IgD-negative memory B cell (primary cell): ENCODE measurements around the gene TNFRSF6B. TPM values are rescaled to one million over a fixed set of nuclear protein-coding genes. Genes with fewer than 3 reads are reported as not detected.

ENCODE experiments used
- H3K27ac Mint-ChIP-seq, 3 donors: one replicate each; pipeline ENCODE4 v1.8.0; 2020 to 2022; ENCODE audit warnings: mild to moderate bottlenecking in 3 of 3, mixed read lengths in 3 of 3, moderate library complexity in 1 of 3
- H3K27me3 Mint-ChIP-seq: one replicate; pipeline ENCODE4 v1.8.0; 2021; ENCODE audit warnings: mixed read lengths
- H3K36me3 Mint-ChIP-seq: one replicate; pipeline ENCODE4 v1.8.0; 2020; ENCODE audit warnings: mild to moderate bottlenecking, mixed read lengths
- H3K4me1 Mint-ChIP-seq, 3 donors: one replicate each; pipeline ENCODE4 v1.8.0; 2020 to 2022; ENCODE audit warnings: mixed read lengths in 3 of 3, mild to moderate bottlenecking in 1 of 3
- H3K4me3 Mint-ChIP-seq, 4 donors: one replicate each; pipeline ENCODE4 v1.8.0; 2020 to 2022; ENCODE audit warnings: mild to moderate bottlenecking in 4 of 4, mixed read lengths in 4 of 4, moderate library complexity in 3 of 4
- H3K9me3 Mint-ChIP-seq, 3 donors: one replicate each; pipeline ENCODE4 v1.8.0; 2020 to 2021; ENCODE audit warnings: mixed read lengths in 3 of 3, mild to moderate bottlenecking in 1 of 3
- polyA plus RNA-seq: library from polyadenylated mRNA; unstranded; fragments of 300-500 nt; fragmentation: Illumina TruSeq; gene quantifications from one replicate; pipeline ENCODE4 v1.2.3, GENCODE V29; 2021

The TNFRSF6B gene
- polyA plus RNA-seq, 1 donor from 2014 or later: not detected

DNA sequence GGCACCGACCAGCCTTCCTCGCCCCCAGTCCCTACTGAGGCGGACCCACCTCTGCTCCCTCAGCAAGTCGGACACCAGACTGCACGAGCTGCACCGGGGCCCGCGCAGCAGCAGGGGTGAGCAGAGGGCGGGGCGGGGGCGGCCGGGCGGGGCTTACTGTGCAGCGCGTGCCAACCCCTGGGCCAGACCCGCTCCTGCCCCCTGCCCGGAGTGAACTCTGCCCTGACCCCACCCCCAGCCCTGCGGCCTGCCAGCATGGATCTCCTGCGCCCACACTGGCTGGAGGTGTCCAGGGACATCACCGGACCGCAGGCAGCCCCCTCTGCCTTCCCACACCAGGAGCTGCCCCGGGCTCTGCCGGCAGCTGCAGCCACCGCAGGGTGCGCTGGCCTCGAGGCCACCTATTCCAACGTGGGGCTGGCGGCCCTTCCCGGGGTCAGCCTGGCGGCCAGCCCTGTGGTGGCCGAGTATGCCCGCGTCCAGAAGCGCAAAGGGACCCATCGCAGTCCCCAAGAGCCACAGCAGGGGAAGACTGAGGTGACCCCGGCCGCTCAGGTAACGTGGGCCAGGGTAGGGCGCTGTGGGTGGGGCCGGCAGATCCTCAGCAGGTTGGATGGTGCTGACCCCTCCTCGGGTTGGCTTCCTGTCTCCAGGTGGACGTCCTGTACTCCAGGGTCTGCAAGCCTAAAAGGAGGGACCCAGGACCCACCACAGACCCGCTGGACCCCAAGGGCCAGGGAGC is 41.7 kb downstream of the TNFRSF6B start:
- Mint-ChIP-seq H3K27ac (no peak overlapping the region), H3K4me1 (peaks cover 9% of the 10 kb centered on the region in 3 donors), H3K36me3 (no peaks in the 10 kb centered on the region)

DNA sequence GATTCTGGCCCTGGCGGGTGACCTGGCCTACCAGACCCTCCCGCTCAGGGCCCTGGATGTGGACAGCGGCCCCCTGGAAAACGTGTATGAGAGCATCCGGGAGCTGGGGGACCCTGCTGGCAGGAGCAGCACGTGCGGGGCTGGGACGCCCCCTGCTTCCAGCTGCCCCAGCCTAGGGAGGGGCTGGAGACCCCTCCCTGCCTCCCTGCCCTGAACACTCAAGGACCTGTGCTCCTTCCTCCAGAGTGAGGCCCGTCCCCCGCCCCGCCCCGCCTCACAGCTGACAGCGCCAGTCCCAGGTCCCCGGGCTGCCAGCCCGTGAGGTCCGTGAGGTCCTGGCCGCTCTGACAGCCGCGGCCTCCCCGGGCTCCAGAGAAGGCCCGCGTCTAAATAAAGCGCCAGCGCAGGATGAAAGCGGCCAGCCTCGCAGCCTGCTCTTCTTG is 42.3 kb downstream of the TNFRSF6B start:
- peak overlapping the region in 3 of 4 donors; percentile 17 to 86 (median 62) for H3K4me3 Mint-ChIP-seq
- no peaks in the 10 kb centered on the region for H3K27me3 Mint-ChIP-seq
- H3K9me3 Mint-ChIP-seq: no peaks in the 10 kb centered on the region
- H3K4me1 Mint-ChIP-seq: peaks cover 9% of the 10 kb centered on the region in 3 donors
- no peaks in the 10 kb centered on the region for H3K36me3 Mint-ChIP-seq
- H3K27ac Mint-ChIP-seq: no peak overlapping the region

More for the DNA sequence above, 41.7 kb downstream of the TNFRSF6B start:
- Mint-ChIP-seq H3K9me3 (no peaks in the 10 kb centered on the region), H3K27me3 (no peaks in the 10 kb centered on the region), H3K4me3 (peak overlapping the region in 3 of 4 donors; percentile 62 to 92 (median 86))

DNA sequence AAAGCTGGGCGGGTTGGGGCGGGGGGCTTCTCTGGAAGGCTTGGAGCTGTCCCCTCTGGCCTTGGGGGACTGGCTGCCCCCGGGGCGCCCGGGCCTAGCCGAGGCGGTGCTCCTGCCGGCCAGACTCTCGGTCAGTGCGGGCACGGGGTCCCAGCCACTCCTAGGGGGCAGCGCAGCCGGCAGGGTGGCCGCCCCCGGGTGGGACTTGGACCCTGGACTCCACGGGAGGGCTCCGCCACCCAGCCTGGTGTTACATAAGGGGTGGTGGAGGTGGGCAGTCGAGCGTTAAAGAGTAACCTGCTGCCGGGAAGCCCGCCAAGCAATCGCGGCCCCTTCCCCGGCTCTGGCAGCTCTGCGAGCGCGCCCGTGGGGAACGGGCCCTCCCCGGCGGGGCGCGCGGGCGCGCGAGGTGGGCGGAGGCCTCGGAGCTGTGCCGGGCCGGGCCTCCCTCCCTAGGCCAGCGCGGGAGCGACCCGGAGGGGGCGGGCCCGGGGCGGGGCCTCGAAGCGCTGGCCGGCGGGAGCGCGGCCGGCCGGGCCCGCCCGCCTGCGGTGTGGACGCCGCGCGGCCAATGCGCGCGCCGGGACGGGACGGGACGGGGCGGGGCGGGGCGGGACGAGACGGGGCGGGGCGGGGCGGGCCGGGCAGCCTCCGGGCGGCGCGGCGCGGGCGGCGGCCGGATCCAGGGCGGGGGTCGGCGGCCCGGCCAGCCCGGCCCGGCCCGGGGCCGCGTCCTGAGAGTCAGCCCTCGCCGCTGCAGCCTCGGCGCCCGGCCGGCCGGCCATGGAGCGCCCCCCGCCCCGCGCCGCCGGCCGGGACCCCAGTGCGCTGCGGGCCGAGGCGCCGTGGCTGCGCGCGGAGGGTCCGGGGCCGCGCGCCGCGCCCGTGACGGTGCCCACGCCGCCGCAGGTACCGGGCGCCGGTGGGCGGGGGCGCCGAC is 42.9 kb downstream of the TNFRSF6B start, which contains the start of gene SLC2A4RG:
Gene SLC2A4RG (plus strand): TSS at position 647 of the 940 bp plus-strand sequence. CDS start 137 bp downstream, at position 784.
- Mint-ChIP-seq H3K4me1 (peaks cover 5 to 9% (median 7%) of the 10 kb centered on the region in 3 donors), H3K27me3 (no peaks in the 10 kb centered on the region), H3K9me3 (no peaks in the 10 kb centered on the region), H3K4me3 (peak within 1 kb of the TSS in 3 of 4 donors; percentile 64 to 86 (median 66)), H3K36me3 (no peaks in the 10 kb centered on the region), H3K27ac (no peak within 1 kb of the TSS)

DNA sequence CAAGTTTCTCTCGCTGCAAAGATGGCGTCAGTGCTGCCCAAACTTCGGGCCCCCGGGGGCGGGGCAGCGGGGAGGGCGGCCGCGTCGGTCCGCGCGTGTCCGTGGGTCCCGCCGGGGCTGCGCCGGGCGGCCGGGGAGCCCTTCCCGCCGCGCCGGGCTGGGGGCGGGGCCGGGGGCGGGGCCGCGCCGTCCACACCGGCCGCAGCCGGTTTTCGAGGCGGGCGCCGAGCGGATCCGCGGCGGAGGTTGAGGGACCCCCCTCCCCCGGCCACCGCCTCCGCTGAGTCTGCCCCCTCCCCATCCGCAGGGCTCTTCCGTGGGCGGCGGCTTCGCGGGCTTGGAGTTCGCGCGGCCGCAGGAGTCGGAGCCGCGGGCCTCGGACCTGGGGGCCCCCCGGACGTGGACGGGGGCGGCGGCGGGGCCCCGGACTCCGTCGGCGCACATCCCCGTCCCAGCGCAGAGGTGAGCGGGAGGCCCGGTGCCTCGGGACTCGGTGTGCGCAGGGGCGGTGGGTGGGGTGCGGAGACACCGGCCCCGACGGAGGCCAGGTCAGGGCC is 43.7 kb downstream of the TNFRSF6B start:
- no peaks in the 10 kb centered on the region for H3K27me3 Mint-ChIP-seq
- no peaks in the 10 kb centered on the region for H3K9me3 Mint-ChIP-seq
- H3K4me1 Mint-ChIP-seq: peaks cover 5 to 9% (median 7%) of the 10 kb centered on the region in 3 donors
- no peaks in the 10 kb centered on the region for H3K36me3 Mint-ChIP-seq
- peak overlapping the region in 3 of 4 donors; percentile 12 to 66 (median 64) for H3K4me3 Mint-ChIP-seq
- H3K27ac Mint-ChIP-seq: no peak overlapping the region

DNA sequence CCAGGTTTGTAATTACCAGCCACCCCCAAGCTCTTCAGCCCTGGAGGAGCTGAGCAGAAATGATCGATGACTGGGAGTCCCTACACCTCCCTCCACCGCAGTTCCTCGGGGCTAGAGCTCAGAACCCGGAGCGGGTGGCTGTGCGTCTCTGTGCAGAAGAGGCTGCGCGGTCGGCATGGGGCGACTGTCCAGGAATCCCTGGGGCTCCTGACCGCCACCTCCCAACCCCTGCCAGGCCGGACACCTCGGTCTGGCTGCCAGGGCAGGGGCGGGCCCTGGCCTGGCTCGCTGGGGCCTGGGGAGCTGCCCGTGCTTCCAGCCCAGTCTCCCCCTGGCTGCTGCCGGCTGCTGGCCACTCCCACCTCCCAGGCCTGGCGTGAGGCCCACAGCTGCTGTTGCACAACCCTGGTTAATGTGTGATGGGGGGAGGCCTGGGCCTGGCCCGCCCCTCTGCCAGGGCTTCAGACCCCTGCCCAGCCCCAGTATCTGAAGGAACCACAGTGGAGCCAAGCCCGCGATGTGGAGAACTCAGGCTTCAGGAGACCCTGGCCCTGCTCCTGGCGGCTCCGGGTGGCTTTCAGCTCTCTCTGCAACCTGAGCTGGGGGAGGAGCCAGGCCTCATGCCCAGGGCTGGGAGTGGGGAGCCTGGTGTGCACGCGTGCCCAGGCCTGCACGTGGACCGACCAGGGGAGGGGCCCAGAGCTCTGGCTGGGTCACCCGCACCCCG is 44.3 kb downstream of the TNFRSF6B start:
- Mint-ChIP-seq H3K27me3 (no peaks in the 10 kb centered on the region), H3K4me3 (peak overlapping the region in 3 of 4 donors; percentile 51 to 66 (median 64)), H3K9me3 (no peaks in the 10 kb centered on the region), H3K27ac (peak overlapping the region in 1 of 3 donors; percentile 35), H3K4me1 (peaks cover 5 to 9% (median 7%) of the 10 kb centered on the region in 3 donors), H3K36me3 (no peaks in the 10 kb centered on the region)

DNA sequence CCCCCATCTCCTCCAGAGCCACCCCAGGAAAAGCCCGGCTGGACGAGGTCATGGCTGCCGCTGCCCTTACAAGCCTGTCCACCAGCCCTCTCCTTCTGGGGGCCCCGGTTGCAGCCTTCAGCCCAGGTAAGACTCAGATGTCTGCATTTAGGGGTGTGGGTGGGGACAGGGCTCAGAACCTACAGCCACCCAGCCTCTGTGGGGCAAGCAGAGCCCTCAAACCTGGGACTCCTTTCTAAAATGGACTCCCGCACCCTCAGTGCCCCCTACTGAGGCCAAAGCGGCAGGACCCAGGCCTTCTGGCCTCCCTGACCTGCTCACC is 44.9 kb downstream of the TNFRSF6B start:
- Mint-ChIP-seq H3K4me3 (peak overlapping the region in 3 of 4 donors; percentile 46 to 78 (median 66)), H3K27me3 (no peaks in the 10 kb centered on the region), H3K27ac (peak overlapping the region in 1 of 3 donors; percentile 35), H3K36me3 (no peaks in the 10 kb centered on the region), H3K4me1 (peaks cover 1 to 4% (median 1%) of the 10 kb centered on the region in 3 donors), H3K9me3 (no peaks in the 10 kb centered on the region)

DNA sequence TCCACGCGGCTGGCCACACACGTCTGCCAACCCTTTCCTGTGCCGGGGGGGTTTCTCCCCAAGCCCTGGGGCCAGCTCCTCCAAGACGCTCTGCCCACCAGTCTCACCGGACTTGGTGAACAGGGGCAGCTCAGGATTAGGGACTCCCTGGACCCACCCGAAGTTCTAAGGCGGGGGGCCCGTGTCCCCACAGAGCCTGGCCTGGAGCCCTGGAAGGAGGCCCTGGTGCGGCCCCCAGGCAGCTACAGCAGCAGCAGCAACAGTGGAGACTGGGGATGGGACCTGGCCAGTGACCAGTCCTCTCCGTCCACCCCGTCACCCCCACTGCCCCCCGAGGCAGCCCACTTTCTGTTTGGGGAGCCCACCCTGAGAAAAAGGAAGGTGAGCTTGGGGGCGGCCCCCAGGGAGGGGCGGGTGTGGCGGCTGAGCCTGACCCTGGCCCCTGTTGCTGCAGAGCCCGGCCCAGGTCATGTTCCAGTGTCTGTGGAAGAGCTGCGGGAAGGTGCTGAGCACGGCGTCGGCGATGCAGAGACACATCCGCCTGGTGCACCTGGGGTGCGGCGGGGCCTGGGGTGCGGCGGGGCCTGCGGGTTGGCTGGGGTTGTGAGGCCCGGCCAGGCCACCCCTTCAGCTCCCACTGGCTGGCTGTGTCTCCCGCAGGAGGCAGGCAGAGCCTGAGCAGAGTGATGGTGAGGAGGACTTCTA is 45.4 kb downstream of the TNFRSF6B start:
- Mint-ChIP-seq H3K36me3 (no peaks in the 10 kb centered on the region), H3K27ac (peak overlapping the region in 1 of 3 donors; percentile 35), H3K9me3 (no peaks in the 10 kb centered on the region), H3K27me3 (no peaks in the 10 kb centered on the region), H3K4me3 (peak overlapping the region in 2 of 4 donors; percentile 46 to 66), H3K4me1 (no peaks in the 10 kb centered on the region)

DNA sequence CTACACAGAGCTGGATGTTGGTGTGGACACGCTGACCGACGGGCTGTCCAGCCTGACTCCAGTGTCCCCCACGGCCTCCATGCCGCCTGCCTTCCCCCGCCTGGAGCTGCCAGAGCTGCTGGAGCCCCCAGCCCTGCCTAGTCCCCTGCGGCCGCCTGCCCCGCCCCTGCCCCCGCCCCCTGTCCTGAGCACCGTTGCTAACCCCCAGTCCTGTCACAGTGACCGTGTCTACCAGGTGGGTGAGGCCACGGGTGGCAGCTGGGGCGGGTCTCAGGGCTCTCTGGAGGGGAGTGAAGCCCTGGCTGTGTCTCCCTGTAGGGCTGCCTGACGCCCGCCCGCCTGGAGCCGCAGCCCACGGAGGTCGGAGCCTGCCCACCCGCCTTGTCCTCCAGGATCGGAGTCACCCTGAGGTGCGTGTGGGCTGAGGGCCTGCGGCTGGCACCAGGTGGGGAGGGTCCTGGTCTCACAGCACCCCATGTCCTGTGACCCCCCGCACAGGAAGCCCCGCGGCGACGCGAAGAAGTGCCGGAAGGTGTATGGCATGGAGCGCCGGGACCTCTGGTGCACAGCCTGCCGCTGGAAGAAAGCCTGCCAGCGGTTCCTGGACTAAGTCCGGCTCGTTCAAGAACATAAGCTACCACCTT is 46.1 kb downstream of the TNFRSF6B start:
- Mint-ChIP-seq H3K9me3 (no peaks in the 10 kb centered on the region), H3K36me3 (no peaks in the 10 kb centered on the region)

DNA sequence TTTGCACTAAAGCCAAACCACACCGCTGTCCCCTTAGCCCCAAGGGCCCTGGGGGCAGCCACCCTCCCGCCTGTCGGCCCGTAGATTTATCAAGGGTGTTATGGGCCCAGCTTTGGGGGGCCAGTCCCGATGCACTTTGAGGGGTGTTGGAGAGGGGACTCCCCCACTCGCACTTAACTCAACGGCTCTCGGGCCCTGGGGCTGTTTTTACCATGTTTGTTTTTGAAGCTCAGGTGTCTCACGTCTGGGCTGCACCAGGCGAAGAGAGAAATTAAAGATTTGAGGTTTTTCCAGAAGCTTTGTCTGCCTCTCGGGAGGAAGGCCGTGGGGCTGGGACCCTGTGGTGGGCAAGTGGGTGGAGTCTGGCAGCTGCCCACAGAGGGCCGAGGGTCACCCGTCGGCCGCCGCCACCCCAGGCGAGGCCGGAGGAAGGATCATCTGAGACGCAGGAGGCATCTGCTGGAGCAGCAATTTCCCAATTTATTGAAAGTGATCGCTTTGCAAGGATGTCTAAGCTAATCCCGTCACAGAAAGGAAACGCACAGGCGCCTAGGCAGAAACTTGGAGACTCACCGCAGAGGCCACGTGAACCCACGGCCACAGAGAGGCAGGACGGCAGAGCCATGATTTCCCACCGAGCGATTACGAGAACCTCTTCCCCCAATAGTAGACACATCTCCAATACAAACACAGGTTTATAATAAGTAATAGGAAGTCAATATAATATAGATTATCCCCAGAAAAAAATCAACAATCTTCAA is 46.9 kb downstream of the TNFRSF6B start:
- Mint-ChIP-seq H3K4me3 (peak overlapping the region in 2 of 4 donors; percentile 27 to 55), H3K9me3 (no peaks in the 10 kb centered on the region), H3K27me3 (no peaks in the 10 kb centered on the region), H3K4me1 (no peaks in the 10 kb centered on the region), H3K27ac (no peak overlapping the region), H3K36me3 (no peaks in the 10 kb centered on the region)

More for the DNA sequence above, 46.1 kb downstream of the TNFRSF6B start:
- Mint-ChIP-seq H3K27ac (no peak overlapping the region), H3K4me3 (no peak overlapping the region), H3K27me3 (no peaks in the 10 kb centered on the region), H3K4me1 (no peaks in the 10 kb centered on the region)

DNA sequence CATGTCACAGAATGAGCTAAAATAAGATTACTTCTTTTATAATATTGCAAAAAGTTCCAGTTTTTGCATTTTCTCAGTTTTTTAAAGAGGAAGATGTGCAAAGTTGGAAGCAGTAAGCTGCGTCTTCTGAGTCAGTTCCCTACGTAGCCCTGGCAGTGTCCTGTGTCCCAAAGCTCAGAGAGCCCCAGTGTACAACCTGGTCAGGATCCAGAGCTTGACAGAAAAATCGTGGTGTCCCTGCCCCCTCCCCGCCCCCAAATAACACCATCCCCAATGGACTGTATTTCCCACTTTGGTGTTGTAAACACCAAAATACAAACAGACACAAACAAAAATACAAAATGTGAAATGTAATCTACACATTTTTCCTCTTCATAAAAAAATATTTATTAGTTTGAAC is 47.7 kb downstream of the TNFRSF6B start:
- H3K9me3 Mint-ChIP-seq: no peaks in the 10 kb centered on the region
- peak overlapping the region in 1 of 4 donors; percentile 55 for H3K4me3 Mint-ChIP-seq
- no peaks in the 10 kb centered on the region for H3K4me1 Mint-ChIP-seq
- H3K27me3 Mint-ChIP-seq: no peaks in the 10 kb centered on the region
- no peaks in the 10 kb centered on the region for H3K36me3 Mint-ChIP-seq
- H3K27ac Mint-ChIP-seq: no peak overlapping the region

DNA sequence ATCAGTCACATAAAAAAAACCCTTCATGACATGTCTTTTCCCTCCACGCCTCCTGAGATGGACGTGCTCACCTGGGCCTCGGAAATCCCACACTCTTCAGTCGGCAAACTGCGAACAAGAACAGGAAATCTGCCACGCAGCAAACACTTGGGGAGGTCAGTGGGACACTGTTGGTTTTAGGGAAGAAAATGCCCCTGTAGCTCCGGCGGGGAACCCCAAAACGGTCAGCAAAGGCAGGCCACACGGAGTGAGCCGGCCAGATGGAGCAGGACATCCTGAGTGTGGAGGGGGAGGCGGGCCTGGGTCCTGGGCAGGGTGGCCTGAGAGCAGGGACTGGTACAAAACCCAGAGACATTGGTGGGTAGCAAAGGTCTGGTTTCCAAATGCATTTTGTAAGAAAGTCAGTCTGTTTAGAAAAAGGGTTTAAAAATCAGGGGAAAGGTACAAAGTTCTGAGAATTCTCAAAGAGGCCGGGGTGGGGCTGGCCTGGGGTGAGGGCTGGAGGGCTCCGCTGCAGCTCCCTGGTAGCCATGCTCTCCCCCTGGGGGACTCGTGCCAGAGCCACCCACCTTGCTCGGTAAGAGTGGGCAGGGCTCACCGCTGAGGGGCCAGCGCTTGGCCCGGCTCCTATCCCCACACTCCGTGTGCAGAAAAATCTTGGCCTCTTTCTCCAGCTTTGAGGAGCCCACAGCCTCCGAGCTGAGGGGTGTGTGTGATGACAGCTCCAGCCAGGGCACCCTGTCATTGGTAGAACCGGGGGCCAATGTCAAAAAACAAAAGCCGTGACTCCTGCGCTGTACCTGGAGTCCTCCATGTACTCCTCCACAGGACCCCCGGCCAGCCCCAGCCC is 48.3 kb downstream of the TNFRSF6B start:
- Mint-ChIP-seq H3K4me1 (no peaks in the 10 kb centered on the region), H3K36me3 (no peaks in the 10 kb centered on the region), H3K4me3 (peak overlapping the region in 1 of 4 donors; percentile 53), H3K27me3 (no peaks in the 10 kb centered on the region), H3K27ac (no peak overlapping the region), H3K9me3 (no peaks in the 10 kb centered on the region)

DNA sequence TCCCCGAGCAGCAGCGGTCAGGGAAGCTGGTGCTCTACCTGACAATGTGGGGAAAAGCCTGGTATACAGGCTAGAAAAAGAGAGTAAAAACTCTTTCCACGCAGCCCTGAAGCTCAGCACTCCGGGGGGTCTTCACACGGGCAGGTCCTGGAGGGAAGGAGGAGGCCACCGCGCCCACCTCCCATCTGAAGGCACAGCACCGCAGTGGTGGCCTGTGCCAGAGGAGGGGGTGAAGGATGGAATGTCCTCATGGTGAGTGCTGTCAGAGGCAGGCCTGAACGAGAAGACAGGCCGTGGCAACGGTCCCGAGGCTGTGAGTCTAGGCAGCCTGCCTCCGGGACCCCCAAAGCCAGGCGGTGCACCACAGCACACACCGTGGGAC is 49.0 kb downstream of the TNFRSF6B start:
- no peaks in the 10 kb centered on the region for H3K36me3 Mint-ChIP-seq
- no peak overlapping the region for H3K27ac Mint-ChIP-seq
- no peaks in the 10 kb centered on the region for H3K27me3 Mint-ChIP-seq

More for the DNA sequence above, 49.0 kb downstream of the TNFRSF6B start:
- Mint-ChIP-seq H3K4me1 (no peaks in the 10 kb centered on the region), H3K4me3 (peak overlapping the region in 1 of 4 donors; percentile 53), H3K9me3 (no peaks in the 10 kb centered on the region)
